SK-N-MC (cell line): ENCODE data around the gene NCAPD2.

Source experiments
- DNase-seq: peaks from one replicate; pipeline ENCODE4 v3.0.0-alpha.2; 2011; ENCODE audit warnings: low read depth, low spot score
- H3K27ac ChIP-seq: fragments of 200-600 bp; sonication (generic); 2 replicates; pipeline ENCODE4 v1.5.1; 2016; ENCODE audit warnings: mixed run types
- H3K36me3 ChIP-seq: fragments of 200-600 bp; sonication (generic); 2 replicates; pipeline ENCODE4 v1.6.1; 2017; ENCODE audit warnings: antibody characterized with exemption, low read length, mixed read lengths; ENCODE audit not compliant: insufficient read depth
- H3K4me3 ChIP-seq: fragments of 200-600 bp; sonication (generic); 2 replicates; pipeline ENCODE4 v1.5.1; 2016
- H3K9ac ChIP-seq: fragments of 200-600 bp; sonication (generic); 2 replicates; pipeline ENCODE4 v1.8.0; 2017; ENCODE audit warnings: mixed run types, mixed read lengths; ENCODE audit not compliant: insufficient read length
- H3K9me3 ChIP-seq: fragments of 200-600 bp; sonication (generic); 2 replicates; pipeline ENCODE4 v1.6.1; 2017; ENCODE audit warnings: low read depth, mild to moderate bottlenecking, antibody characterized with exemption, low read length, moderate library complexity, mixed read lengths
- EZH2 ChIP-seq: fragments of 200-600 bp; sonication (generic); IDR thresholded peaks from one replicate; pipeline ENCODE4 v1.6.1; 2017; ENCODE audit warnings: antibody characterized with exemption
- FOXP2 ChIP-seq: optimal IDR thresholded peaks from 2 replicates; pipeline ENCODE3; 2011; ENCODE audit warnings: mild to moderate bottlenecking, moderate library complexity; ENCODE audit not compliant: insufficient read depth; ENCODE audit errors: extremely low read length, control extremely low read depth
- POLR2AphosphoS5 ChIP-seq: IDR thresholded peaks from 2 replicates; pipeline ENCODE4 v1.6.1; 2012; ENCODE audit warnings: mild to moderate bottlenecking, low read depth, low read length, borderline replicate concordance

NCAPD2 gene

DNA sequence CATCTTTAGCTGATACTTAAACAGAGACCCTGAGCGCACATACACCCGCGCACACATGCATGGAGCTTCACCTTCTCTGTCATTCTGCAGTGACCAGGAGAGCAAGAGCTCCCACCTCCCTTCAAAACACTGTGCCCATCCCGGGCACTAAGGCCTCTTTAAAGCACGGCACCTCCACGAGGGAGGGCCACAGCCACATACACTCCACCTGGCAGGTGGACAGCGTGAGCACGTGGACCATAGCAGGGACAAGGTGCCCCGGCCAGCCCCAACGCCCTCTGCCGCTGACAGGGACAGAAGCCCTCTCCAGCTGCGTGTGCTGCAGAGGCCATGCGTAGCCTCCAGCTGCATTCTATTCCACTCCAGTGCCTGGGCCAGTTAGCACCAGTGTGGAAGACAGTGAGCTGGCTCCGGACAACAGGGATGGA is 45.8 kb downstream of the NCAPD2 start:
- H3K9ac ChIP-seq = no peak overlapping the region
- no peak for DNase-seq
- no peaks in the 10 kb centered on the region for H3K9me3 ChIP-seq
- H3K27ac ChIP-seq = peak overlapping the region; percentile 44; the same call in 1 of the 2 replicates
- TF ChIP-seq POLR2AphosphoS5 (no peak), EZH2 (no peak), FOXP2 (no peak)
- H3K36me3 ChIP-seq = peaks cover 41% of the 10 kb centered on the region
- H3K4me3 ChIP-seq = peak overlapping the region; percentile 76

DNA sequence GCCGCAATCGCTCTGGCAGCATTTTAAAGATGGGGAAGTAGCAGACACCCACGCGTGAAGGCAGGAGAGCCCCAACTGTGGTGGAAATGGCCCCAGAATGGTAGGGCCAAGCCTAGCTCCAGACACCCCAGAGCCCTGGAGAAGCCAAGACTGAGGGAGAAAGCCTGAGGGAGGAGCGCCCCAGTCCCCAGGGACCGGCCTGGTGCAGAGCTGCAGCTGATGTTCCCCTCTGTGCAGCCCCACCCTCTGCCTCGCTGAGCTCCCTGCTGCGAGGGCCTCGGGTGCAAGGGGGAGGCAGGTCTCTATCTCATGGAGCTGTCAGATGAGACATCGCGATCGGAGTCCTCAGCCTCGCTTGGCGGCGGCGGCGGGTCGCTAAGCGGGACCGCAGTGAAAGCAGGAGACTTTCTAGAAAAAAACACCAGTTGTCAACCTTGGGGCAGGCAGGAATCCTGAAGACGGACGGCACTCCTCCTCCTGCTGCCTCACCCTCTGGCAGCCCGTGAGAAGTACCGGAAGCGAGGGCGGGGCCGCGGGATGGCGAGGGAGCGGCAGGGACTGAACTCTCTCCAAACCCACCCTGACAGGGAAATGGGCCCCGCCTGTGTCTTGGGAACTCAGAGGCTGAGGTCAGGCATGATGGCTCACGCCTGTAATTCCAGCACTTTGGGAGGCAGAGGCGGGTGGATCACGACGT is 46.4 kb downstream of the NCAPD2 start:
- Histone ChIP-seq H3K9ac (no peak overlapping the region), H3K4me3 (peak overlapping the region; percentile 76), H3K9me3 (no peaks in the 10 kb centered on the region), H3K27ac (peak overlapping the region; percentile 40; the same call in 1 of the 2 replicates), H3K36me3 (peaks cover 35% of the 10 kb centered on the region)
- no peak for DNase-seq
- TF ChIP-seq EZH2 = no peak
- no peak for TF ChIP-seq FOXP2
- no peak; the same call in 1 of the 2 replicates for TF ChIP-seq POLR2AphosphoS5

DNA sequence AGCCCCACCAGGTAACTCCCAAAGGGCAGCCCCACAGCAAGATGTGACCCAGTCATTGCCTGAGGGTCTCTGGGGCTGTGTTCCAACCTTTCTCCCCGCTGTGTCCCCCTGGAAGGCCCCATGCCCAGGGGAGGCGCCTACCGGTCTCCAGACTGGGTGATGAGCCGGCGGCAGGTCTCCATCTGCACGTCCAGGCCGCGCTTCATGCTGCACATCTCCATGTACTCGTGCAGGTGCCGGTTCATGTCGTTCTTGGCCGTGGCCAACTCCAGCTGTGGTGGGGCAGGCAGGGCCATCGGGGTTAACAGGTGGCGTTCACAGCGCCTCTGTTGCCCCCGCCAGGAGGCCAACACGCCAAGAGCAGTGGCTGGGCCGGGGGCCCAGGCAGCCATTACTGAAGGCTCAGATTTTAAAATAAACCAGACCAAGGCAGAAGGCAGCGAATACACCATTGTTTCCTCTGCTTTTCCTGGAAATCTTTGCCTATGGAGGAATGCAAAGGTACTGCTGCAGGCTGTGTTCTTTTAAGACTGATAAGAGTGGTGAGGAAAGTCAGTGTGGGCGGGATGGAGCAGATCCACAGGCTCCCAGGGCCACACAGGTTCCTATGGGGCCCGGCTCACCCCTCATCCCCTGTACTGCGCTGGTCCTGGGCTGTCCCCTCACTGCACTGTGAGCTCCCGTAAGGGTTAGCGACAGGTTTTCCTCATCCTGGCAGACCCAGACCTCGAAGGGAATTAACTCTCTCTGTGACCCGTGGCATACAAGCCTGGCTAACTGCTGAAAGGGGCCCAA is 47.7 kb downstream of the NCAPD2 start:
- no peak for DNase-seq
- no peaks in the 10 kb centered on the region for H3K9me3 ChIP-seq
- H3K9ac ChIP-seq = no peak overlapping the region
- no peak overlapping the region for H3K4me3 ChIP-seq
- H3K36me3 ChIP-seq = peaks cover 22% of the 10 kb centered on the region
- TF ChIP-seq EZH2 (no peak), POLR2AphosphoS5 (no peak), FOXP2 (no peak)
- H3K27ac ChIP-seq = peak overlapping the region; percentile 40; the same call in 1 of the 2 replicates

DNA sequence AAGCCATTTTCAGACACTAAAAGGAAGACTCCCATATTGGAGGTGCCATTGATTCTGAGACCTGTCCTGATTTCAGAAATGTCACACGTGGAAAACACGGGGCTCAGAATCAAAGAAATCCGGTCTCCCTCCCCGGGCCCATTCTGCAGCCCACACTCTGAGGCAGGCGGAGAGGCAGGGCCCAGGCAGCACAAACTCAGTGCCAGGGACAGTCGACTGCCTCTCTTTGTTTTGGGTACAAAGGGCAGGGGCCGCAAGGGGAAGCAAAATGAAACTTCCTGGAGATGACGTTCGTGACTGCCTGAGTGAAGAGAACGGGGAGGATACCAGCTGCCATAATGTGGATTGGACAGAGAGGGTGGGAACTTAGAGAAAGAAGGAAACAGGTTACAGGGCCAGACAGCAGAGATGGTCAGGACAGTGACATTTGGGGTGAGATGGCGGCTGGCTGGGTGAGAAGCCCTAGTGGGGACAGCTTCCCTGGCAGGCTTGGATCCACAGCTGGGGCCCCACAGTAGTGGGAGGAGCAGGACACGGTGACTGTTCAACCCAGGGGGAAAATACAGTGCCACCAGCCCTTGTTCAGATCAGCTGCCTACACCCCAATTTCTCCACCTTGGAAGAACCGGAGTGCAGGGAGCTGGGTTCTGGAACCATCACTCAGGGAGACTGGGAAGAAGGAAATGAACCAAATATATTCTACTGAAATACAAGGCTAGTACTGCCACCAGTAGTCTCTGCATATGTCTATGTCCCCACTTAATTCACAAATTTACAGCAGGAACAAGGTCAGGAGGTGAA is 48.5 kb downstream of the NCAPD2 start:
- Histone ChIP-seq H3K27ac (peak overlapping the region; percentile 14; the same call in 1 of the 2 replicates), H3K9me3 (no peaks in the 10 kb centered on the region), H3K36me3 (peaks cover 14% of the 10 kb centered on the region), H3K4me3 (no peak overlapping the region), H3K9ac (no peak overlapping the region)
- no peak for DNase-seq
- TF ChIP-seq POLR2AphosphoS5 (no peak), EZH2 (no peak), FOXP2 (no peak)

DNA sequence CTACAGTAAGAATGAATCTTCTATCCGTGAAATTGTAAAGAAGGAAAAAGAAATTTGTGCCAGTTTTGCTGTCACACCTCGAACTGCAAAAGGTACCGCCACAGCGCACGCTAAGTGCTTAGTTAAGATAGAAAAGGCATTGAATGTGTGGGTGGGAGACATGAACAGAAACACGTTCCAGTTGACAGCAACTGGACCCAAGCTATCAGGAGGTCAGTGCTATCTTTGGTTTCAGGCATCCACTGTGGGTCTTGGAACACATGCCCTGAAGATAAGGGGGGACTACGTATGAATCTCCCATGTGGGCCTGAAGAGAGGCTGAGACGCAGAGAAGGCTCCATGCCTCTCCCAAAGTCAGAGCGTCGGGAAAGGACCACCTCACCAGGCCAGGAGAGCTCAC is 52.1 kb downstream of the NCAPD2 start:
- Histone ChIP-seq H3K4me3 (no peak overlapping the region), H3K9me3 (no peaks in the 10 kb centered on the region), H3K27ac (no peak overlapping the region), H3K9ac (no peak overlapping the region), H3K36me3 (no peaks in the 10 kb centered on the region)
- TF ChIP-seq POLR2AphosphoS5 (no peak), EZH2 (no peak), FOXP2 (no peak)
- DNase-seq = no peak

DNA sequence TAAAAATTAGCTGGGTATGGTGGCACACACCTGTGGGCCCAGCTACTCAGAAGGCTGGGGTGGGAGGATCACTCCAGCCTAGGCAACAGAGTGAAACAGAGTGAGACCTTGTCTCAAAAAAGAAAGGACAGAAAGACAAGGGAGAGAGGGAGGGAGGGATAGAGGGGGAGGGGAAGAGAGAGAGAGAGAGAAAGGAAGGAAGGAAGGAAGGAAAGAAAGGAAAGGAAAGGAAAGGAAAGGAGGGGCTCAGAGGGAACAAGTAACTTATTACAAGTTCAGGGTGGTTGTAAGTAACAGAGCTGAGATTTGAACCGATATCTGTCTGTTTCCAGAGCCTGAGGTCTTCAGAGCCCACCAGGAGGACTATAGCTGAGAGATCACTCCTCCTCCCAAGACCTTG is 53.7 kb downstream of the NCAPD2 start:
- Histone ChIP-seq H3K9me3 (no peaks in the 10 kb centered on the region), H3K4me3 (no peak overlapping the region), H3K9ac (no peak overlapping the region), H3K27ac (no peak overlapping the region), H3K36me3 (no peaks in the 10 kb centered on the region)
- DNase-seq = no peak
- no peak for TF ChIP-seq POLR2AphosphoS5
- TF ChIP-seq FOXP2 = no peak
- no peak for TF ChIP-seq EZH2

DNA sequence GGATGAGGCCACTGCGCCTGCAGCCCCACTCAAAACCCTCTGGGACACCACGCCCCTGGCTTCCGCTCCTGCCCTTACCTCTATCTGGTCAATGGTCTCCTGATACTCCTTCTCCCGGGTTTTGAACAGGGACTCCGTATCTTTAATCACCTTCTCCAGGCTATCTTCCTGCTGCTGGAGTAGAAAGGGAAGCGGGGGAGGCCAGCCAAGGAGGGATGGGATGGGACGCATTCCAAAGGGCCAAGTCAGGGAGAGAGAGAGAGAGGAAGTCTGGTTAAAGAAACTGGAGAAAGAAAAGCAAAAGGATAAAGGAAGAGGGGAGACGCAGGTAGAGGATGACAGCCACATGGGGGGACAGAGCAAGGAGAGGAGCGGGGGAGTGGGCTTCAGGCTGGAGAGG is 54.1 kb downstream of the NCAPD2 start:
- Histone ChIP-seq H3K4me3 (no peak overlapping the region), H3K27ac (no peak overlapping the region), H3K36me3 (no peaks in the 10 kb centered on the region), H3K9ac (no peak overlapping the region), H3K9me3 (no peaks in the 10 kb centered on the region)
- DNase-seq = no peak
- no peak for TF ChIP-seq FOXP2
- TF ChIP-seq POLR2AphosphoS5 = no peak
- no peak for TF ChIP-seq EZH2

DNA sequence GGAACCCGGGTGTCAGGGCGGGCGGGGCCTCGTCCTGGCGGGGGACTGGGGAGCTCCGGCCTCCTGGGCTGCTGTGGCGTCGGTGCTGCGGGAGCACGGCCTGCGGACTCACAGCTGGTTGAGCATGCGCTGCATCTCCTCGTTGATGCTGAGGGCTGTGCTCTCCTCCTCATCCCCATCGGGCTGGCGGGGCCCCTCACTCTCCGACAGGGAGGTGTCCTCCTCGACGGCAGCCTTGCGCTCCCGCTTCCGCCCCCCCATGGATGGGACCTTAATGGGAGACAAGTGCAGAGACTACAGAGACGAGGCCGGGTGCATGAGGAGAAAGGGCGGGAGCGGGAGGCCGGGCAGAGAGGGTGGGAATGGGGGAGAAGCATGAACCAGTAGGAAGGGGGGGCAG is 54.7 kb downstream of the NCAPD2 start:
- H3K9ac ChIP-seq = no peak overlapping the region
- no peaks in the 10 kb centered on the region for H3K36me3 ChIP-seq
- no peak overlapping the region for H3K27ac ChIP-seq
- DNase-seq = no peak
- no peak overlapping the region for H3K4me3 ChIP-seq
- H3K9me3 ChIP-seq = no peaks in the 10 kb centered on the region
- no peak for TF ChIP-seq FOXP2
- no peak for TF ChIP-seq EZH2
- no peak for TF ChIP-seq POLR2AphosphoS5
